HEK293 (cell line): Measurements from ENCODE around the gene NHLRC2.

ENCODE experiments used
- CTCF ChIA-PET: fragments of 350-600 bp; formaldehyde crosslinking; extraction: SDS; loops from one replicate; lab custom pipeline; 2021; ENCODE audit warnings: antibody characterized with exemption; lab: Yijun Ruan, JAX
- POLR2A ChIA-PET: fragments of 300-600 bp; formaldehyde crosslinking; extraction: SDS; loops from one replicate; lab custom pipeline; 2020; ENCODE audit warnings: antibody characterized with exemption, inconsistent platforms; lab: Yijun Ruan, JAX
- H3K27ac ChIP-seq: fragments of 200-500 bp; sonication (Bioruptor generic); 2 replicates; pipeline ENCODE4 v1.5.1; 2014; ENCODE audit warnings: low read depth, low read length, control low read depth, inconsistent platforms; ENCODE audit errors: extremely low read depth
- H3K36me3 ChIP-seq, 2 experiments: fragments of 200-500 bp in 1 of 2; sonication (Bioruptor generic) in 1 of 2; 1 replicate in 1 of 2; 2 replicates in 1 of 2; pipeline ENCODE4 v1.5.1; 2014 to 2017; ENCODE audit warnings: inconsistent platforms in 2 of 2, low read length in 2 of 2; ENCODE audit not compliant: control insufficient read depth in 2 of 2, insufficient read depth in 1 of 2
- H3K4me1 ChIP-seq: fragments of 200-500 bp; sonication (Bioruptor generic); 2 replicates; pipeline ENCODE4 v1.5.1; 2014; ENCODE audit warnings: mild to moderate bottlenecking, low read length, inconsistent platforms; ENCODE audit not compliant: control insufficient read depth, insufficient read depth
- H3K4me3 ChIP-seq: 2 replicates; pipeline ENCODE4 v1.5.1; 2011; ENCODE audit warnings: low read depth, mild to moderate bottlenecking, control low read depth, low read length, moderate library complexity
- H3K9me3 ChIP-seq: fragments of 200-500 bp; sonication (Bioruptor generic); 2 replicates; pipeline ENCODE4 v1.5.1; 2014; ENCODE audit warnings: low read depth, low read length, inconsistent platforms; ENCODE audit not compliant: control insufficient read depth, insufficient read depth
- AEBP2 ChIP-seq: fragments of 450-650 bp; formaldehyde crosslinking; IDR thresholded peaks from 2 replicates; pipeline ENCODE4 v1.5.1; 2016; ENCODE audit warnings: missing biosample characterization, missing genetic modification characterization, borderline replicate concordance
- KLF7 ChIP-seq: fragments of 450-650 bp; formaldehyde crosslinking; IDR thresholded peaks from 2 replicates; pipeline ENCODE4 v1.5.1; 2016; ENCODE audit warnings: missing biosample characterization, missing genetic modification characterization, borderline replicate concordance
- SP3 ChIP-seq: fragments of 450-650 bp; formaldehyde crosslinking; IDR thresholded peaks from 2 replicates; pipeline ENCODE4 v1.5.1; 2016; ENCODE audit warnings: missing biosample characterization, missing genetic modification characterization
- ZBTB21 ChIP-seq: fragments of 450-650 bp; formaldehyde crosslinking; IDR thresholded peaks from 2 replicates; pipeline ENCODE4 v1.5.1; 2017; ENCODE audit warnings: missing biosample characterization, missing genetic modification characterization
- ZFP3 ChIP-seq: fragments of 450-650 bp; formaldehyde crosslinking; IDR thresholded peaks from 2 replicates; pipeline ENCODE4 v1.5.1; 2016; ENCODE audit warnings: low read depth, missing biosample characterization, missing genetic modification characterization
- ZFP41 ChIP-seq: fragments of 450-650 bp; formaldehyde crosslinking; IDR thresholded peaks from 2 replicates; pipeline ENCODE4 v1.5.1; 2016; ENCODE audit warnings: missing biosample characterization, missing genetic modification characterization, borderline replicate concordance
- ZNF280D ChIP-seq: fragments of 450-650 bp; formaldehyde crosslinking; IDR thresholded peaks from 2 replicates; pipeline ENCODE4 v1.5.1; 2016; ENCODE audit warnings: missing biosample characterization, missing genetic modification characterization
- ZNF423 ChIP-seq: fragments of 450-650 bp; formaldehyde crosslinking; IDR thresholded peaks from 2 replicates; pipeline ENCODE4 v1.5.1; 2016; ENCODE audit warnings: missing biosample characterization, missing genetic modification characterization
- ZNF510 ChIP-seq: fragments of 450-650 bp; formaldehyde crosslinking; IDR thresholded peaks from 2 replicates; pipeline ENCODE4 v1.5.1; 2018; ENCODE audit warnings: mild to moderate bottlenecking, missing genetic modification characterization, missing biosample characterization; ENCODE audit not compliant: insufficient replicate concordance
- ZNF555 ChIP-seq: fragments of 450-650 bp; formaldehyde crosslinking; conservative IDR thresholded peaks from 2 replicates; pipeline ENCODE4 v1.5.1; 2017; ENCODE audit warnings: missing biosample characterization, mild to moderate bottlenecking, missing genetic modification characterization, inconsistent platforms
- ZNF560 ChIP-seq: fragments of 450-650 bp; formaldehyde crosslinking; IDR thresholded peaks from 2 replicates; pipeline ENCODE4 v1.5.1; 2017; ENCODE audit warnings: missing biosample characterization, missing genetic modification characterization, borderline replicate concordance
- ZNF580 ChIP-seq: fragments of 450-650 bp; formaldehyde crosslinking; IDR thresholded peaks from 2 replicates; pipeline ENCODE4 v1.5.1; 2016; ENCODE audit warnings: missing biosample characterization, missing genetic modification characterization
- ZNF654 ChIP-seq: fragments of 450-650 bp; formaldehyde crosslinking; IDR thresholded peaks from 2 replicates; pipeline ENCODE4 v1.5.1; 2016; ENCODE audit warnings: low read depth, missing biosample characterization, missing genetic modification characterization
- ZNF658 ChIP-seq: fragments of 450-650 bp; formaldehyde crosslinking; IDR thresholded peaks from 2 replicates; pipeline ENCODE4; 2016; ENCODE audit warnings: missing biosample characterization, missing genetic modification characterization
- ZNF76 ChIP-seq: fragments of 450-650 bp; formaldehyde crosslinking; IDR thresholded peaks from 2 replicates; pipeline ENCODE4; 2016; ENCODE audit warnings: low read depth, missing biosample characterization, missing genetic modification characterization, borderline replicate concordance
- ZNF785 ChIP-seq: fragments of 450-650 bp; formaldehyde crosslinking; IDR thresholded peaks from 2 replicates; pipeline ENCODE4 v1.5.1; 2016; ENCODE audit warnings: missing biosample characterization, missing genetic modification characterization
- TF ChIP-seq, protein P1 (sequence below): fragments of 450-650 bp; IDR thresholded peaks from 2 replicates; pipeline ENCODE4 v1.5.1; 2018; ENCODE audit warnings: missing biosample characterization, missing genetic modification characterization
- TF ChIP-seq, protein P2 (sequence below): fragments of 450-650 bp; formaldehyde crosslinking; IDR thresholded peaks from 2 replicates; pipeline ENCODE4 v1.5.1; 2017; ENCODE audit warnings: missing biosample characterization, missing genetic modification characterization

NHLRC2 gene

GRCh38 chr10:113947184-113948041 is 93.0 kb downstream of the NHLRC2 start:
- ChIA-PET CTCF (interaction anchor here (0.6 kb wide), 1 partner anchor 163 kb away, joined by 4 read pairs; no protein-coding TSS in a partner anchor), POLR2A (no interaction called here)
- Histone ChIP-seq H3K4me1 (no peaks in the 10 kb centered on the region), H3K9me3 (no peaks in the 10 kb centered on the region), H3K36me3 (no peaks in the 10 kb centered on the region), H3K27ac (no peak overlapping the region), H3K4me3 (no peak overlapping the region)
- TF ChIP-seq ZNF560, result no peak
- no peak for TF ChIP-seq ZNF785
- TF ChIP-seq ZNF580 (tag by site-specific recombination), result no peak
- no peak for TF ChIP-seq ZFP3
- TF ChIP-seq ZNF654 (tag by site-specific recombination), result no peak
- no peak for TF ChIP-seq KLF7 (tag by site-specific recombination)
- TF ChIP-seq ZNF510 (tag by site-specific recombination), result no peak
- TF ChIP-seq ZNF658, result no peak
- TF ChIP-seq, protein P1, sequence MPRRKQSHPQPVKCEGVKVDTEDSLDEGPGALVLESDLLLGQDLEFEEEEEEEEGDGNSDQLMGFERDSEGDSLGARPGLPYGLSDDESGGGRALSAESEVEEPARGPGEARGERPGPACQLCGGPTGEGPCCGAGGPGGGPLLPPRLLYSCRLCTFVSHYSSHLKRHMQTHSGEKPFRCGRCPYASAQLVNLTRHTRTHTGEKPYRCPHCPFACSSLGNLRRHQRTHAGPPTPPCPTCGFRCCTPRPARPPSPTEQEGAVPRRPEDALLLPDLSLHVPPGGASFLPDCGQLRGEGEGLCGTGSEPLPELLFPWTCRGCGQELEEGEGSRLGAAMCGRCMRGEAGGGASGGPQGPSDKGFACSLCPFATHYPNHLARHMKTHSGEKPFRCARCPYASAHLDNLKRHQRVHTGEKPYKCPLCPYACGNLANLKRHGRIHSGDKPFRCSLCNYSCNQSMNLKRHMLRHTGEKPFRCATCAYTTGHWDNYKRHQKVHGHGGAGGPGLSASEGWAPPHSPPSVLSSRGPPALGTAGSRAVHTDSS (tag by site-specific recombination), result no peak
- no peak for TF ChIP-seq SP3 (tag by site-specific recombination)
- no peak for TF ChIP-seq ZFP41 (tag by site-specific recombination)
- no peak for TF ChIP-seq ZNF555 (tag by site-specific recombination)
- TF ChIP-seq AEBP2 (tag by site-specific recombination), result no peak
- TF ChIP-seq ZNF280D (tag by site-specific recombination), result no peak
- TF ChIP-seq ZBTB21, result no peak
- TF ChIP-seq ZNF76 (tag by site-specific recombination), result no peak
- TF ChIP-seq ZNF423 (tag by site-specific recombination), result no peak
- TF ChIP-seq, protein P2, sequence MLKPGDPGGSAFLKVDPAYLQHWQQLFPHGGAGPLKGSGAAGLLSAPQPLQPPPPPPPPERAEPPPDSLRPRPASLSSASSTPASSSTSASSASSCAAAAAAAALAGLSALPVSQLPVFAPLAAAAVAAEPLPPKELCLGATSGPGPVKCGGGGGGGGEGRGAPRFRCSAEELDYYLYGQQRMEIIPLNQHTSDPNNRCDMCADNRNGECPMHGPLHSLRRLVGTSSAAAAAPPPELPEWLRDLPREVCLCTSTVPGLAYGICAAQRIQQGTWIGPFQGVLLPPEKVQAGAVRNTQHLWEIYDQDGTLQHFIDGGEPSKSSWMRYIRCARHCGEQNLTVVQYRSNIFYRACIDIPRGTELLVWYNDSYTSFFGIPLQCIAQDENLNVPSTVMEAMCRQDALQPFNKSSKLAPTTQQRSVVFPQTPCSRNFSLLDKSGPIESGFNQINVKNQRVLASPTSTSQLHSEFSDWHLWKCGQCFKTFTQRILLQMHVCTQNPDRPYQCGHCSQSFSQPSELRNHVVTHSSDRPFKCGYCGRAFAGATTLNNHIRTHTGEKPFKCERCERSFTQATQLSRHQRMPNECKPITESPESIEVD (tag by site-specific recombination), result no peak
